IPS-18c (cell line): Measurements from ENCODE around the gene RNF115.
"Not testable (repeated sequence)": the region's sequence is repeated elsewhere in the genome, so short reads cannot be mapped to it uniquely, and the experiment has no call there.

Experiments
- H3K4me3 ChIP-seq: 2 replicates; pipeline ENCODE4 v1.7.0; 2013; ENCODE audit warnings: low read depth, mild to moderate bottlenecking, low read length, moderate library complexity; ENCODE audit not compliant: insufficient read depth
- H3K9me3 ChIP-seq: one replicate; pipeline ENCODE4 v1.6.1; 2013; ENCODE audit warnings: mild to moderate bottlenecking, low read length, moderate library complexity; ENCODE audit not compliant: control insufficient read depth, insufficient read depth

The RNF115 gene

GRCh38 chr1:145720556-145720877, 103.4 kb downstream of the RNF115 start:
- Histone ChIP-seq H3K9me3 (no peaks in the 10 kb centered on the region), H3K4me3 (peak overlapping the region; percentile 50; the same call in 1 of the 2 replicates)

GRCh38 chr1:145719230-145720079, 104.4 kb downstream of the RNF115 start, which contains the start of gene CD160:
Gene CD160 (plus strand): TSS chr1:145719499. CDS start chr1:145728328, 8,829 bp downstream.
- H3K4me3 ChIP-seq, result no peak within 1 kb of the TSS
- no peaks in the 10 kb centered on the region for H3K9me3 ChIP-seq

- H3K4me3 ChIP-seq, H3K9me3 ChIP-seq: not testable (repeated sequence)
Measured at GRCh38 chr1:145718465-145718864, 105.4 kb downstream of the RNF115 start.

- Histone ChIP-seq H3K4me3 (no peak overlapping the region), H3K9me3 (no peaks in the 10 kb centered on the region)
Measured at GRCh38 chr1:145717833-145718232, 106.1 kb downstream of the RNF115 start.

- Histone ChIP-seq H3K4me3 (no peak overlapping the region), H3K9me3 (no peaks in the 10 kb centered on the region)
Measured at GRCh38 chr1:145716641-145717345, 107.1 kb downstream of the RNF115 start.

- Histone ChIP-seq H3K9me3 (no peaks in the 10 kb centered on the region), H3K4me3 (no peak overlapping the region)
Measured at GRCh38 chr1:145714524-145715111, 109.3 kb downstream of the RNF115 start.

- Histone ChIP-seq H3K9me3 (no peaks in the 10 kb centered on the region), H3K4me3 (no peak overlapping the region)
Measured at GRCh38 chr1:145711213-145711651, 112.7 kb downstream of the RNF115 start.

- Histone ChIP-seq H3K4me3 (no peak overlapping the region), H3K9me3 (no peaks in the 10 kb centered on the region)
Measured at GRCh38 chr1:145710291-145711027, 113.4 kb downstream of the RNF115 start.

GRCh38 chr1:145708063-145708462, 115.8 kb downstream of the RNF115 start:
- Histone ChIP-seq H3K4me3 (no peak overlapping the region), H3K9me3 (no peaks in the 10 kb centered on the region)

GRCh38 chr1:145707183-145707867, 116.6 kb downstream of the RNF115 start, which contains the start of gene PDZK1:
Gene PDZK1 (minus strand): TSS chr1:145707368. CDS start chr1:145688021, 19,347 bp downstream.
- Histone ChIP-seq H3K9me3 (no peaks in the 10 kb centered on the region), H3K4me3 (no peak within 1 kb of the TSS)

- no peaks in the 10 kb centered on the region for H3K9me3 ChIP-seq
- H3K4me3 ChIP-seq, result no peak overlapping the region
Measured at GRCh38 chr1:145706086-145706664, 117.7 kb downstream of the RNF115 start.

- H3K9me3 ChIP-seq, result no peaks in the 10 kb centered on the region
- no peak overlapping the region for H3K4me3 ChIP-seq
Measured at GRCh38 chr1:145705622-145706021, 118.3 kb downstream of the RNF115 start.

- Histone ChIP-seq H3K9me3 (no peaks in the 10 kb centered on the region), H3K4me3 (no peak overlapping the region)
Measured at GRCh38 chr1:145702826-145703225, 121.1 kb downstream of the RNF115 start.

GRCh38 chr1:145702052-145702451, 121.8 kb downstream of the RNF115 start:
- H3K4me3 ChIP-seq, result no peak overlapping the region

GRCh38 chr1:145701306-145701862, 122.5 kb downstream of the RNF115 start:
- Histone ChIP-seq H3K9me3 (no peaks in the 10 kb centered on the region), H3K4me3 (no peak overlapping the region)

More at GRCh38 chr1:145702052-145702451, 121.8 kb downstream of the RNF115 start:
- H3K9me3 ChIP-seq, result no peaks in the 10 kb centered on the region

- H3K4me3 ChIP-seq, result no peak overlapping the region
- H3K9me3 ChIP-seq, result no peaks in the 10 kb centered on the region
Measured at GRCh38 chr1:145696630-145696960, 127.3 kb downstream of the RNF115 start.
